ENCODE data around the gene OR5K4. TPM values are rescaled to one million over a fixed set of nuclear protein-coding genes. Genes with fewer than 3 reads are reported as not detected.

Gene OR5K4
- total and polyA plus RNA-seq, 3 donors from 2014 or later, result not detected

DNA sequence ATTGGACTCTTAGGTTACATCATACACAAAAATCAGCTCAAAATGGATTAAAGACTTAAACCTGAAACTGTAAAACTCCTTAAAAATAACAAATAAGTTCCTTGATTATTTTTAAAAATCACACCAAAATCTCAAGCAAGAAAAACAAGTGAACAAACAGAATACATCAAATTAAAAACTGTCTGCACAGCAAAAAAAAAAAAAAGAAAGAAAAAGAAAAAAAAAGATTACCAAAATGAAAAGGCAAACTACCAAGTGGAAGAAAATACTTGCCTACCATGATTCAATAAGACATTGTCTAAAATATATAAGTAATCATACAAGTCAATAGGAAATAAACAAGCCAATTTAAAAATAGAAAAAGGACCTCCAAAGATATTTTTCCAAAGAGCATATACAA, 17.5 kb downstream of the OR5K4 start:
- H3K9me3 ChIP-seq, result no peaks in the 10 kb centered on the region
- H3K36me3 ChIP-seq (ENCODE audit: low read depth, missing control alignments), result no peaks in the 10 kb centered on the region
- no peak for DNase-seq
- H3K27me3 ChIP-seq, result no peaks in the 10 kb centered on the region
- TF ChIP-seq, protein P1, sequence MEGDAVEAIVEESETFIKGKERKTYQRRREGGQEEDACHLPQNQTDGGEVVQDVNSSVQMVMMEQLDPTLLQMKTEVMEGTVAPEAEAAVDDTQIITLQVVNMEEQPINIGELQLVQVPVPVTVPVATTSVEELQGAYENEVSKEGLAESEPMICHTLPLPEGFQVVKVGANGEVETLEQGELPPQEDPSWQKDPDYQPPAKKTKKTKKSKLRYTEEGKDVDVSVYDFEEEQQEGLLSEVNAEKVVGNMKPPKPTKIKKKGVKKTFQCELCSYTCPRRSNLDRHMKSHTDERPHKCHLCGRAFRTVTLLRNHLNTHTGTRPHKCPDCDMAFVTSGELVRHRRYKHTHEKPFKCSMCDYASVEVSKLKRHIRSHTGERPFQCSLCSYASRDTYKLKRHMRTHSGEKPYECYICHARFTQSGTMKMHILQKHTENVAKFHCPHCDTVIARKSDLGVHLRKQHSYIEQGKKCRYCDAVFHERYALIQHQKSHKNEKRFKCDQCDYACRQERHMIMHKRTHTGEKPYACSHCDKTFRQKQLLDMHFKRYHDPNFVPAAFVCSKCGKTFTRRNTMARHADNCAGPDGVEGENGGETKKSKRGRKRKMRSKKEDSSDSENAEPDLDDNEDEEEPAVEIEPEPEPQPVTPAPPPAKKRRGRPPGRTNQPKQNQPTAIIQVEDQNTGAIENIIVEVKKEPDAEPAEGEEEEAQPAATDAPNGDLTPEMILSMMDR (IDR thresholded peaks at IDR 0.05), result no peak
- no peak for TF ChIP-seq POLR2A (IDR thresholded peaks at IDR 0.05)
- intact Hi-C loops (cut with DNase I; ENCODE audit: low total_unique reads), result no loop called here
- H3K27ac ChIP-seq, result no peak overlapping the region
- H3K4me1 ChIP-seq, result no peaks in the 10 kb centered on the region
- H3K4me3 ChIP-seq, result no peak overlapping the region

DNA sequence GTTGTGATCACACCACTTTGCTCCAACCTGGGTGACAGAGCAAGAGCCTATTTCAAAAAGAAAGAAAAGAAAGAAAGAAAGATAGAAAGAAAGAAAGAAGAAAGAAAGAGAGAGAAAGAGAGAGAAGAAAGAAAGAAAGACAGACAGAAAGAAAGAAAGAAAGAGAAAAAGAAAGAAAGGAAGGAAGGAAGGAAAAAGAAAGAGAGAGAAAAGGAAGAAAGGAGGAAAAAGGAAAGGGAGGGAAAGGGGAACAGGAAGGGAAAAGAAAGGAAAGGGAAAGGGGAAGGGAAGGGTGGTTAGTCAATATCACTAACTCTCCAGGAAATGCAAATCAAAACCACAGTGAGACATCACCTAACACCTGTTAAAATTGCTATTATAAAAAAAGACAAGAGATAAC, 18.2 kb downstream of the OR5K4 start:
- Histone ChIP-seq H3K9me3 (no peaks in the 10 kb centered on the region), H3K4me1 (no peaks in the 10 kb centered on the region), H3K27ac (no peak overlapping the region), H3K36me3 (ENCODE audit: low read depth, missing control alignments) (no peaks in the 10 kb centered on the region), H3K27me3 (no peaks in the 10 kb centered on the region), H3K4me3 (no peak overlapping the region)
- DNase-seq, result no peak
- intact Hi-C loops (cut with DNase I; ENCODE audit: low total_unique reads), result no loop called here
- no peak for TF ChIP-seq POLR2A (IDR thresholded peaks at IDR 0.05)
- TF ChIP-seq, protein P1 (IDR thresholded peaks at IDR 0.05), result no peak

- Histone ChIP-seq H3K36me3 (ENCODE audit: low read depth, missing control alignments) (no peaks in the 10 kb centered on the region), H3K27ac (no peak overlapping the region), H3K4me1 (no peaks in the 10 kb centered on the region), H3K27me3 (no peaks in the 10 kb centered on the region), H3K4me3 (no peak overlapping the region), H3K9me3 (no peaks in the 10 kb centered on the region)
- DNase-seq, result no peak
- WGBS, 2 donors, result 14 to 53% methylated on average over 1 of the region's 1 CpG
- TF ChIP-seq, protein P1 (IDR thresholded peaks at IDR 0.05), result no peak
- TF ChIP-seq POLR2A (IDR thresholded peaks at IDR 0.05), result no peak
- intact Hi-C loops (cut with DNase I; ENCODE audit: low total_unique reads), result no loop called here
Measured at GRCh38 chr3:98372445-98372844, 18.8 kb downstream of the OR5K4 start.

DNA sequence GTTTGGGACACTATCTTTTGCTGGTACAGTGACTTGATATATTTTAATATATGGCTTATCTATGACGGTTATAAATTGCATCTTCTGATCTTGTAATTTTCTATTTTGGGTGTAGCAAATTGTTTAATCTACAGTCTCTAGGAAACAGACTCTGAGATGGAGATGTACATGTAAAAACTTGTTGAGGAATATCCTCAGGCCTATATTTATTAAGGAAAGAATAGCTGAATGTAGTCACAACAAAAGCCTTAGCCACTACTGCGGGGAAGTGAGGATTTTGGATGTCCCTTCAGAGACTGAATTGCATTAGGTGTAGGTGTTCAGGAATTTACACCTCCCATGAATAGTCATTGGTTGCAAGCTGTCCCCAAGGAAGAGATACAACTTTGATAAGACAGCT, 23.0 kb downstream of the OR5K4 start:
- DNase-seq, result no peak
- H3K9me3 ChIP-seq, result no peaks in the 10 kb centered on the region
- intact Hi-C loops (cut with DNase I; ENCODE audit: low total_unique reads), result no loop called here
- H3K27me3 ChIP-seq, result no peaks in the 10 kb centered on the region
- no peaks in the 10 kb centered on the region for H3K36me3 ChIP-seq (ENCODE audit: low read depth, missing control alignments)
- TF ChIP-seq POLR2A (IDR thresholded peaks at IDR 0.05), result no peak
- TF ChIP-seq, protein P1 (IDR thresholded peaks at IDR 0.05), result no peak
- WGBS, 2 donors, result 42 to 75% methylated on average over 2 of the region's 2 CpGs
- H3K4me3 ChIP-seq, result no peak overlapping the region
- H3K4me1 ChIP-seq, result no peaks in the 10 kb centered on the region
- H3K27ac ChIP-seq, result no peak overlapping the region

DNA sequence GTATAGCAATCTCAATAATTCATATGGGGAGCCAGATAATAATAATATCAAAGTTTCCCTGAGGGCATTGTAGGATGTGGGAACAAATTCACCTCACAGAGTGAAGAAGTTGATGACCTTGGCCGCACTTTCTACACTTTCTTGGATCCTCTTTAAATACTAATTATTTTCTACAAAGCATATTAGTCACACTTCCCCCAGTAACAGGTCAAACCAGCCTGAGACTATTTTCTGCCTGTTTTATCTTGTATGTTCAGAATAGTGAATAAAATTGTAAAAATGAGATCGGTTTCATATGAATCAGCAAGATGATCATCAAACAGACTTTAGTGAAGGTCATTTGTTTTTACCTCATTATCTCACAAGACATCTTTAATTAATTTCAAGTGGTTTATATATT, 34.5 kb downstream of the OR5K4 start:
- Histone ChIP-seq H3K9me3 (no peaks in the 10 kb centered on the region), H3K27me3 (no peaks in the 10 kb centered on the region), H3K36me3 (ENCODE audit: low read depth, missing control alignments) (no peaks in the 10 kb centered on the region), H3K27ac (no peak overlapping the region), H3K4me3 (no peak overlapping the region), H3K4me1 (no peaks in the 10 kb centered on the region)
- DNase-seq, result no peak
- intact Hi-C loops (cut with DNase I; ENCODE audit: low total_unique reads), result no loop called here
- TF ChIP-seq POLR2A (IDR thresholded peaks at IDR 0.05), result no peak
- TF ChIP-seq, protein P1 (IDR thresholded peaks at IDR 0.05), result no peak
- WGBS, 2 donors, result 66 to 82% methylated on average over 2 of the region's 2 CpGs

Measured in testis (tissue), 3 donors.